CD8-positive, alpha-beta memory T cell (primary cell): ENCODE results near the gene CLEC7A. TPM values are rescaled to one million over a fixed set of nuclear protein-coding genes. Genes with fewer than 3 reads are reported as not detected.

Experiments used
- CTCF ChIA-PET: fragments of 350-600 bp; sonication (Branson Sonifier 250); formaldehyde crosslinking; loops from one replicate; lab custom pipeline; 2021; ENCODE audit warnings: antibody characterized with exemption; lab: Charles Lee
- POLR2A ChIA-PET: fragments of 350-600 bp; sonication (Branson Sonifier 250); formaldehyde crosslinking; loops from one replicate; lab custom pipeline; 2021; ENCODE audit warnings: antibody characterized with exemption; lab: Charles Lee
- DNase-seq, 5 donors: peaks; one replicate each; pipeline versions ENCODE4 v3.0.0 to v3.0.0-alpha.2; 2020 to 2022; ENCODE audit warnings: mixed read lengths in 1 of 5
- H3K27ac ChIP-seq: one replicate; pipeline ENCODE4 v1.7.0; 2013; ENCODE audit warnings: low read depth, mild to moderate bottlenecking, low read length, moderate library complexity
- H3K27me3 ChIP-seq: 2 replicates; pipeline ENCODE4 v1.7.0; 2013; ENCODE audit warnings: low read length, mild to moderate bottlenecking; ENCODE audit not compliant: insufficient read depth, poor library complexity, severe bottlenecking
- H3K36me3 ChIP-seq: 2 replicates; pipeline ENCODE4 v1.7.0; 2013; ENCODE audit warnings: mild to moderate bottlenecking, low read length, moderate library complexity; ENCODE audit not compliant: insufficient read depth
- H3K4me1 ChIP-seq: 2 replicates; pipeline ENCODE4 v1.7.0; 2013; ENCODE audit warnings: mild to moderate bottlenecking, low read length, moderate library complexity; ENCODE audit not compliant: insufficient read depth
- H3K4me3 ChIP-seq: 2 replicates; pipeline ENCODE4 v1.7.0; 2013; ENCODE audit warnings: mild to moderate bottlenecking, low read length
- H3K9me3 ChIP-seq: 2 replicates; pipeline ENCODE4 v1.7.0; 2013; ENCODE audit warnings: mild to moderate bottlenecking, low read length
- H3K27ac Mint-ChIP-seq, 8 donors: one replicate each; pipeline ENCODE4 v1.8.0; 2020 to 2021; ENCODE audit warnings: mixed read lengths in 8 of 8, mild to moderate bottlenecking in 6 of 8, inconsistent platforms in 3 of 8, moderate library complexity in 3 of 8
- H3K27me3 Mint-ChIP-seq, 2 donors: one replicate each; pipeline ENCODE4 v1.8.0; 2020 to 2021; ENCODE audit warnings: mixed read lengths in 2 of 2, mild to moderate bottlenecking in 1 of 2, moderate library complexity in 1 of 2
- H3K36me3 Mint-ChIP-seq, 3 donors: one replicate each; pipeline ENCODE4 v1.8.0; 2020 to 2021; ENCODE audit warnings: mixed read lengths in 3 of 3, inconsistent platforms in 1 of 3, mild to moderate bottlenecking in 1 of 3
- H3K4me1 Mint-ChIP-seq, 3 donors: one replicate each; pipeline ENCODE4 v1.8.0; 2020 to 2021; ENCODE audit warnings: mixed read lengths in 3 of 3, inconsistent platforms in 1 of 3, mild to moderate bottlenecking in 1 of 3
- H3K4me3 Mint-ChIP-seq, 7 donors: one replicate each; pipeline ENCODE4 v1.8.0; 2020 to 2021; ENCODE audit warnings: mixed read lengths in 7 of 7, mild to moderate bottlenecking in 6 of 7, moderate library complexity in 4 of 7, inconsistent platforms in 2 of 7
- H3K9me3 Mint-ChIP-seq, 5 donors: one replicate each; pipeline ENCODE4 v1.8.0; 2020 to 2022; ENCODE audit warnings: mixed read lengths in 5 of 5, mild to moderate bottlenecking in 3 of 5, moderate library complexity in 2 of 5, inconsistent platforms in 1 of 5
- polyA plus RNA-seq: library from polyadenylated mRNA; unstranded; fragments of 300-500 nt; fragmentation: Illumina TruSeq; gene quantifications from one replicate; pipeline ENCODE4 v1.2.3, GENCODE V29; 2021
- total RNA-seq, 2 experiments: library from RNA; stranded (reverse); gene quantifications; one replicate each; pipeline ENCODE4 v1.2.3, GENCODE V29; 2021

CLEC7A gene
- total and polyA plus RNA-seq, 3 experiments from 2014 or later: 0.62 to 0.68 TPM; not detected in 1

DNA sequence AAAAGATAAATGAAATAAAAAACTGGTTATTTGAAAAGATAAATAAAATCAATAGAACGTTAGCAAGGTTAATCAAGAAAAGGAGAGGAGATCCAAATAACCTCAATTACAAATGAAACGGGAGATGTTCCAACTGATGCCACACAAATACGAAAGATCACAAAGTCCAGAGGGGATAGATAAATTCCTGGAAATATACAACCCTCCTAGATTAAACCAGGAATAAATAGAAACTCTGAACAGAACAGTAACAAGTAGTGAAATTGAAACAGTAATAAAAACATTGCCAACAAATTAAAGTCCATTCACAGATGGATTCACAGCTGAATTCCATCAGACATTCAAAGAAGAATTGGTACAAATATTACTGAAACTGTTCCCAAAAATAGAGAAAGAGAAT, 43.6 kb downstream of the CLEC7A start:
- H3K36me3 Mint-ChIP-seq: peaks cover 0 to 22% (median 2%) of the 10 kb centered on the region in 3 donors
- H3K27me3 Mint-ChIP-seq: peaks cover 8 to 40% of the 10 kb centered on the region in 2 donors
- ChIA-PET CTCF (no interaction called here), POLR2A (no interaction called here)
- peaks cover 6 to 23% (median 16%) of the 10 kb centered on the region in 5 donors for H3K9me3 Mint-ChIP-seq
- H3K27me3 ChIP-seq: no peaks in the 10 kb centered on the region
- no peak overlapping the region for H3K4me3 Mint-ChIP-seq
- no peak for DNase-seq
- H3K27ac ChIP-seq: no peak overlapping the region
- H3K4me1 ChIP-seq: no peaks in the 10 kb centered on the region
- H3K36me3 ChIP-seq: no peaks in the 10 kb centered on the region
- H3K27ac Mint-ChIP-seq: no peak overlapping the region
- H3K4me3 ChIP-seq: no peak overlapping the region
- no peaks in the 10 kb centered on the region for H3K9me3 ChIP-seq
- peaks cover 0 to 3% (median 0%) of the 10 kb centered on the region in 3 donors for H3K4me1 Mint-ChIP-seq

DNA sequence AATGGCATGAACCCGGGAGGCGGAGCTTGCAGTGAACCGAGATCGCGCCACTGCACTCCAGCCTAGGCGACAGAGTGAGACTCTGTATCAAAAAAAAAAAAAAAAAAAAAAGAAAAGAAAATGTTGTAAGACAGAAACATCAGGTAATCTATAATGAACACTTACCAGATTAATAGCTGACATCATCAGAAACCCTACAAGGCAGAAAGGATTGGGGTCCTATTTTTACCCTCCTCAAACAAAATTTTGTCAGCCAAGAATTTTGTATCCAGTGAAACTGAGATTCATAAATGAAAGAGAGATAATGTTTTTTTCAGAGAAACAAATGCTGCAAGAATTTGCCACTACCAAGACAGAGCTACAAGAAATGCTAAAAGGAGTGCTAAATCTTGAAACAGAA, 45.3 kb downstream of the CLEC7A start:
- peaks cover 18 to 44% of the 10 kb centered on the region in 2 donors for H3K27me3 Mint-ChIP-seq
- ChIA-PET CTCF (no interaction called here), POLR2A (no interaction called here)
- no peak overlapping the region for H3K27ac Mint-ChIP-seq
- no peak overlapping the region for H3K4me3 ChIP-seq
- H3K4me1 Mint-ChIP-seq: peaks cover 0 to under 1% (median 0%) of the 10 kb centered on the region in 3 donors
- no peaks in the 10 kb centered on the region for H3K27me3 ChIP-seq
- no peak for DNase-seq
- no peak overlapping the region for H3K27ac ChIP-seq
- H3K4me3 Mint-ChIP-seq: no peak overlapping the region
- no peaks in the 10 kb centered on the region for H3K9me3 ChIP-seq
- H3K36me3 ChIP-seq: no peaks in the 10 kb centered on the region
- H3K9me3 Mint-ChIP-seq: peaks cover 6 to 26% (median 16%) of the 10 kb centered on the region in 5 donors
- peaks cover 0 to 25% (median 5%) of the 10 kb centered on the region in 3 donors for H3K36me3 Mint-ChIP-seq
- H3K4me1 ChIP-seq: no peaks in the 10 kb centered on the region

DNA sequence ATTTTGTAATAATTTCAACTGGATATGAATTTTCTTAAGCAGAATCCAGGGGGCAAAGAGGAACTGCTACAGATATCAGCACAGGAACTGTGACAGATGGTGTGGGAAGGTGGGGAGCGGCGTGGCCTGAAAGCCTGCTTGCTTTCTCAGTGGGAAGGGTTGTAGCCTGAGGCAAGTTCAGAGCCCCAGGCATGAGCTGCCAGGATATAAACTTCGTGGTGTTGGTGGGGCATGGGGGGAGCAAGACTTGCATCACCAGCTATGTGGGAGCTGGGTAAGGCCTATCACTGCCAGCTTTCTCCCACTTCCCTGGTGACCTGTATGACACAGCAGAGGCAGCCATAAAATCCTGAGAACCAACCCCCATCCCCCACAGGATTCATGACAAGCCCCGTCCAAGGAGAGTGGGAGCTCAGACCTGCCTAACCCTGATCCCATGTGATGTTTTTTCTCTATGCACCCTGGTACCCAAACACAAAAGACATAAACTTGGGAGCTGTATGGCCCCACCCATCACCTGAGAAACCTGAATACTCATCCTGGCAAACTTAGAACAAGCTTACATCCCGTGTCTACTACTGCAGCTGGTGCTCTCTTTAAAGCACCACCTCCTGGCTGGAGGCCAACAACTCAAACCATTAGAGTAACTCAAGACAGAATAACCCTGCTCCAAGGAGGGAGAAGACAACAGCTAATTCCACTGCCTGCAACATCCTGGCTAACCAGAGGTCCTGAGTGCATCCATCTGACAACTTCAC, 47.7 kb downstream of the CLEC7A start:
- Mint-ChIP-seq H3K4me1 (no peaks in the 10 kb centered on the region), H3K4me3 (no peak overlapping the region), H3K27ac (no peak overlapping the region), H3K36me3 (peaks cover 0 to 25% (median 5%) of the 10 kb centered on the region in 3 donors), H3K9me3 (peaks cover 6 to 26% (median 16%) of the 10 kb centered on the region in 5 donors), H3K27me3 (peaks cover 22 to 54% of the 10 kb centered on the region in 2 donors)
- Histone ChIP-seq H3K4me3 (no peak overlapping the region), H3K4me1 (no peaks in the 10 kb centered on the region), H3K27ac (no peak overlapping the region), H3K36me3 (no peaks in the 10 kb centered on the region), H3K27me3 (no peaks in the 10 kb centered on the region), H3K9me3 (no peaks in the 10 kb centered on the region)
- DNase-seq: no peak
- POLR2A ChIA-PET: no interaction called here
- CTCF ChIA-PET: interaction anchor here (0.7 to 1.0 kb wide), 2 partner anchors 9 kb away, joined by 3 to 4 read pairs; no protein-coding TSS in a partner anchor

DNA sequence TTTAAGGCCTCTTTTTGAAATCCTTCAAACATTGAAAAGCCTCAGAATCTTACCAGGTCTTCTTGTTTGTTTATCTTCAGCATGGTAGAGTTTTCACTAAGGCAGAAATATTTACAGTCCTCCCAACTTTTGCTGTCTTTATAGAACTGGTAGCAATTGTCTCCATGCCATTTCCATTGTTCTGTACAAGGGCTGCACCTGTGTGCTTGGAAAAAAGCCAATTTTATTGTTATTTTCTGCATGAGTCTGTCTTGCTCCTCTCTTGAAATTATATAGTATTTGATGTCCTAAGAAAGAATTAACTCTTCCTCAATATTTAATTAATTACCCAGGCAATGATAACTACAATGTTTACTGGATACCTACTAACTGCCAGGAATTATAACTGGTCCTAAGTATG, 54.5 kb downstream of the CLEC7A start:
- H3K4me1 ChIP-seq: no peaks in the 10 kb centered on the region
- DNase-seq: no peak
- no peaks in the 10 kb centered on the region for H3K36me3 Mint-ChIP-seq
- no peaks in the 10 kb centered on the region for H3K9me3 Mint-ChIP-seq
- no peaks in the 10 kb centered on the region for H3K27me3 ChIP-seq
- POLR2A ChIA-PET: no interaction called here
- no peaks in the 10 kb centered on the region for H3K36me3 ChIP-seq
- H3K9me3 ChIP-seq: no peaks in the 10 kb centered on the region
- no peak overlapping the region for H3K27ac Mint-ChIP-seq
- H3K4me3 ChIP-seq: no peak overlapping the region
- CTCF ChIA-PET: no interaction called here
- peaks cover 6 to 45% of the 10 kb centered on the region in 2 donors for H3K27me3 Mint-ChIP-seq
- H3K27ac ChIP-seq: no peak overlapping the region
- H3K4me1 Mint-ChIP-seq: no peaks in the 10 kb centered on the region
- H3K4me3 Mint-ChIP-seq: no peak overlapping the region

DNA sequence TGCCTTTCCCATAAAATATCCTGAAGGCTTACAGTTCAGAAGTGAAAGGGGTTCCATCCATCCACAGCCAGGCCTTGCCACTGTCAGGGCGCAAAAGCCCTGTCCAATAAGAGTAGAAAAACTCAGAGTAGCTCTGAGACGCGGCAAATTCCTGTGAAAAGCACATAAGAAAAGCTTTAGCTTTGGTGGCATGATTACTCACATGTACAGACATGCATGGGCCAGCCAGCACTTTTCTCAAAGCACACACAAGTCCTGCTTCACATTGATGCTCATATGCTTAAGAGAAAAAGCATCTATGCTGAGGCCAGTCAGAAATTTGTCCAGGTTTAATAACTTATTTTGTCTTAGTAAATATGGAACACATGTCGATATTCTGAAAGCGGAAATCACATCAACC, 56.7 kb downstream of the CLEC7A start:
- Histone ChIP-seq H3K9me3 (no peaks in the 10 kb centered on the region), H3K27me3 (no peaks in the 10 kb centered on the region), H3K27ac (no peak overlapping the region), H3K4me3 (no peak overlapping the region), H3K36me3 (no peaks in the 10 kb centered on the region), H3K4me1 (no peaks in the 10 kb centered on the region)
- H3K27me3 Mint-ChIP-seq: peaks cover 10 to 55% of the 10 kb centered on the region in 2 donors
- H3K9me3 Mint-ChIP-seq: no peaks in the 10 kb centered on the region
- ChIA-PET POLR2A (no interaction called here), CTCF (interaction anchor here (0.9 kb wide), 1 partner anchor 9 kb away, joined by 3 read pairs; no protein-coding TSS in a partner anchor)
- no peaks in the 10 kb centered on the region for H3K4me1 Mint-ChIP-seq
- no peak overlapping the region for H3K27ac Mint-ChIP-seq
- DNase-seq: no peak
- H3K4me3 Mint-ChIP-seq: no peak overlapping the region
- no peaks in the 10 kb centered on the region for H3K36me3 Mint-ChIP-seq

DNA sequence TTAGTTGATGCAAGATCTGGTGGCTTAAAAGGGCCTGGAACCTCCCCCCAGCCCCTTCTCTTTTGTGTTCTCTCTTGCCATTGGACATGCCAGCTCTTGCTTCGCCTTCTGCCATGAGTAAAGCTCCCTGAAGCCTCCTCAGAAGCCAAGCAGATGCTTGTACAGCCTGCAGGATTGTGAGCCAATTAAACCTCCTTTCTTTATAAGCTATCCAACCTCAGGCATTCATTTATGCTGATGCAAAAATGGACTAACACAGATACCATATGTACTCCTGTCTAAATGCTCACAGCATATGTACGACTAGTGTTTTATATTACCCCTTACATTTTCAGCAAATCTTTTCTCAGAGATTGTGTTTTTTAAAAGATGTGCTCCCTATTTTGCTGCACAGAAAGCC, 57.9 kb downstream of the CLEC7A start:
- DNase-seq: no peak
- Histone ChIP-seq H3K4me3 (no peak overlapping the region), H3K27me3 (no peaks in the 10 kb centered on the region), H3K4me1 (no peaks in the 10 kb centered on the region), H3K27ac (no peak overlapping the region), H3K9me3 (no peaks in the 10 kb centered on the region), H3K36me3 (no peaks in the 10 kb centered on the region)
- POLR2A ChIA-PET: no interaction called here
- H3K27me3 Mint-ChIP-seq: peaks cover 8 to 58% of the 10 kb centered on the region in 2 donors
- no peaks in the 10 kb centered on the region for H3K36me3 Mint-ChIP-seq
- no peak overlapping the region for H3K27ac Mint-ChIP-seq
- no peaks in the 10 kb centered on the region for H3K9me3 Mint-ChIP-seq
- CTCF ChIA-PET: no interaction called here
- H3K4me1 Mint-ChIP-seq: no peaks in the 10 kb centered on the region
- no peak overlapping the region for H3K4me3 Mint-ChIP-seq

DNA sequence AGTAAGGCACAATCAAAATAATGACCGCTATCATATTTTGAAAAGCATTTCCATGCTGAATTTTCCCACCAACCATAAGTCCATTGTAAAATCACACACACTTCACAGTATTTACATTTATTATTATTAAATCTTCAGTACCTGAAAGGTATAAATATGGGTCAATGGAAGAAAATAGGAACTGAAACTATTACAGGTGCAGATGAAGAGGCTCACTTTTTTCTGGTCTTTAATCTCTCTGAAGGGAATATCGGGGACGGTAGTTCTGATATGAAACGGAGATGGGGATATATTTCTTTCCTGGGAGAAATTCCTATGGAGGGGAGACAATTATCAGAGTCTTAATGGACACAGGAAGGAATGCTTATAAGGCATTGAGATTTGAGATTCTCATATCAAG, 59.6 kb downstream of the CLEC7A start:
- Mint-ChIP-seq H3K9me3 (no peaks in the 10 kb centered on the region), H3K4me1 (no peaks in the 10 kb centered on the region), H3K36me3 (no peaks in the 10 kb centered on the region), H3K27ac (no peak overlapping the region), H3K4me3 (no peak overlapping the region), H3K27me3 (peaks cover 10 to 67% of the 10 kb centered on the region in 2 donors)
- H3K27me3 ChIP-seq: no peaks in the 10 kb centered on the region
- no peak overlapping the region for H3K4me3 ChIP-seq
- H3K4me1 ChIP-seq: no peaks in the 10 kb centered on the region
- H3K27ac ChIP-seq: no peak overlapping the region
- H3K36me3 ChIP-seq: no peaks in the 10 kb centered on the region
- no peaks in the 10 kb centered on the region for H3K9me3 ChIP-seq
- POLR2A ChIA-PET: no interaction called here
- DNase-seq: no peak
- CTCF ChIA-PET: no interaction called here

DNA sequence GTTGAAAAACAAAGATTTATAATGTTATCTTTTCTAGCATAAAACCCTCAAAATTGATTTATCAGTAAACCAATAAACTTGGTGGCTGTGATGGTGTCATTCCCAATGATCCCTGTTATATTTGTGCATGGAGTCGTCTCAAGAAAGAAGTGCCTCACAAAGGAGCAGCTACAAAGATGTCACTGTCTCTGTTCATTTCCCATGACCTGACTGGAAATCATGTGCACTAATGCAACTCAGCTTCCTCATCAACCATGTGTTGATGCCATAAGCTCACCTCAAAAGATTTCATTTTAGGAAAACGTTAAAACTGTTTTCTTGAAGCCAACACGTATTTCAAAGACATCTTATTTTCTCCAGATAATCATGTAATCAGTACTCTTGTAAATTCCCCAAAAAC, 60.0 kb downstream of the CLEC7A start:
- POLR2A ChIA-PET: no interaction called here
- no peak overlapping the region for H3K27ac Mint-ChIP-seq

More for the DNA sequence above, 60.0 kb downstream of the CLEC7A start:
- Histone ChIP-seq H3K27ac (no peak overlapping the region), H3K36me3 (no peaks in the 10 kb centered on the region), H3K9me3 (no peaks in the 10 kb centered on the region), H3K4me1 (no peaks in the 10 kb centered on the region), H3K27me3 (no peaks in the 10 kb centered on the region), H3K4me3 (no peak overlapping the region)
- no peaks in the 10 kb centered on the region for H3K4me1 Mint-ChIP-seq
- CTCF ChIA-PET: interaction anchor here (1.1 kb wide), 1 partner anchor 13 kb away, joined by 3 read pairs; no protein-coding TSS in a partner anchor
- H3K27me3 Mint-ChIP-seq: peaks cover 10 to 67% of the 10 kb centered on the region in 2 donors
- DNase-seq: no peak
- no peak overlapping the region for H3K4me3 Mint-ChIP-seq
- no peaks in the 10 kb centered on the region for H3K9me3 Mint-ChIP-seq
- H3K36me3 Mint-ChIP-seq: no peaks in the 10 kb centered on the region
